Mammary epithelial cell (primary cell): ENCODE measurements around the gene MYRF.

Experiments used
- EZH2 ChIP-seq: IDR thresholded peaks from 2 replicates; pipeline ENCODE4 v1.6.1; 2012; ENCODE audit warnings: low read length, inconsistent platforms, borderline replicate concordance
- TF ChIP-seq, protein P1 (sequence below), 2 donors: IDR thresholded peaks in 1 of 2; conservative IDR thresholded peaks in 1 of 2; 2 replicates each; pipeline ENCODE4 v1.5.1; 2011 to 2012; ENCODE audit warnings: inconsistent platforms in 2 of 2, low read length in 2 of 2, mild to moderate bottlenecking in 2 of 2, control low read depth in 1 of 2, low read depth in 1 of 2; ENCODE audit not compliant: insufficient read depth in 1 of 2; ENCODE audit errors: extremely low read depth in 1 of 2

DNA sequence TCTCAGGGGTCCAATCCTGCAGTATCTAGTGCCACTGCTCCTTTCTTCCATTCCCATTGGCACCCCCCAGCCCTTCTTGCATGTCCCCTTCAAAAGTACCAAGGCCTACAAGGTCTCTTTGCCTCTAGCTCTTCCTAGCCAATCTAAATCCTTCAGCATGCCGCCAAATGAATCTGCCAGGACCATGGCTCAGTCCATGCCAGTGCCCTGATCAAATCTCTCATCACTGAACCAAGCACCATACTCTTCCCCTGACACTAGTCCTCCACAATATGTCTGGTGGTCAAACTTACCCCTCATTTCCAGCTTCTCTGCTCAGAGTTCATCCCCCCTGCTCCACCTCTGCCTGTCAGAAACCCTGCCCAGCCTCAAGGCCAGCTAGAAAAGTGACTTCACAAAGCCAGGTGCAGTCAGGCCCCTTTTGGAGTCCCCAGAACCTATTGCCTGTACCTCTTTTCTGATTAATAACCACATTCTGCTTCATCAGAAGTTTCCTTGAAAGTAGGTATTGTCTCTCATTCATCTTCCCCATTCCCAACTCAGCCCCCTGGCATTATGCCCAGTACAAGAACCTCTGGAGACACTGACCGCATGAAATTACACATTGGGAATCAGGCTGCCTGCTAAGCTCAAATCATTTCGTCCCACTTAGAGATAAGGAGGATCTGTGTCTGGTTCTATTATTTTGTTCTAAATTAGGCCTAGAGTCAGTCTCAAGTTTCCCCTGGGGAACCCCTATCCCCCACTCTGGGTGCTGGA lies 51.6 kb downstream of the MYRF start:
- TF ChIP-seq, protein P1, sequence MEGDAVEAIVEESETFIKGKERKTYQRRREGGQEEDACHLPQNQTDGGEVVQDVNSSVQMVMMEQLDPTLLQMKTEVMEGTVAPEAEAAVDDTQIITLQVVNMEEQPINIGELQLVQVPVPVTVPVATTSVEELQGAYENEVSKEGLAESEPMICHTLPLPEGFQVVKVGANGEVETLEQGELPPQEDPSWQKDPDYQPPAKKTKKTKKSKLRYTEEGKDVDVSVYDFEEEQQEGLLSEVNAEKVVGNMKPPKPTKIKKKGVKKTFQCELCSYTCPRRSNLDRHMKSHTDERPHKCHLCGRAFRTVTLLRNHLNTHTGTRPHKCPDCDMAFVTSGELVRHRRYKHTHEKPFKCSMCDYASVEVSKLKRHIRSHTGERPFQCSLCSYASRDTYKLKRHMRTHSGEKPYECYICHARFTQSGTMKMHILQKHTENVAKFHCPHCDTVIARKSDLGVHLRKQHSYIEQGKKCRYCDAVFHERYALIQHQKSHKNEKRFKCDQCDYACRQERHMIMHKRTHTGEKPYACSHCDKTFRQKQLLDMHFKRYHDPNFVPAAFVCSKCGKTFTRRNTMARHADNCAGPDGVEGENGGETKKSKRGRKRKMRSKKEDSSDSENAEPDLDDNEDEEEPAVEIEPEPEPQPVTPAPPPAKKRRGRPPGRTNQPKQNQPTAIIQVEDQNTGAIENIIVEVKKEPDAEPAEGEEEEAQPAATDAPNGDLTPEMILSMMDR (conservative IDR thresholded peaks at IDR 0.05 in 1 of 2, IDR thresholded peaks at IDR 0.05 in 1 of 2; ENCODE audit: extremely low read depth in 1 of 2, insufficient read depth in 1 of 2, low read depth in 1 of 2, low read length in 2 of 2): no peak
- TF ChIP-seq EZH2: no peak
